Activated CD8-positive, alpha-beta T cell treated with anti-CD3 and anti-CD28 coated beads for 36 hours (primary cell): Measurements from ENCODE around the gene IL16. TPM values are rescaled to one million over a fixed set of nuclear protein-coding genes. Genes with fewer than 3 reads are reported as not detected.

Experiments used
- ATAC-seq: fragments of 200-7000 bp; cut with Tn5 transposase; one replicate; pipeline ENCODE4 v1.10.0; 2021; ENCODE audit warnings: mild to moderate bottlenecking, moderate library complexity
- CTCF ChIA-PET: fragments of 350-600 bp; sonication (Branson Sonifier 250); formaldehyde crosslinking; loops from one replicate; lab custom pipeline; 2021; ENCODE audit warnings: antibody characterized with exemption; lab: Charles Lee
- POLR2A ChIA-PET: fragments of 350-600 bp; sonication (Branson Sonifier 250); formaldehyde crosslinking; loops from one replicate; lab custom pipeline; 2021; ENCODE audit warnings: antibody characterized with exemption; lab: Charles Lee
- DNase-seq: peaks from one replicate; pipeline ENCODE4 v3.0.0-alpha.2; 2020
- H3K27ac Mint-ChIP-seq: one replicate; pipeline ENCODE4 v1.8.0; 2021; ENCODE audit warnings: mild to moderate bottlenecking, mixed read lengths
- H3K27me3 Mint-ChIP-seq: one replicate; pipeline ENCODE4 v1.8.0; 2021; ENCODE audit warnings: mixed read lengths
- H3K36me3 Mint-ChIP-seq: one replicate; pipeline ENCODE4 v1.8.0; 2021; ENCODE audit warnings: low read depth, mixed read lengths
- H3K4me1 Mint-ChIP-seq: one replicate; pipeline ENCODE4 v1.8.0; 2021; ENCODE audit warnings: low read depth, mixed read lengths
- H3K4me3 Mint-ChIP-seq: one replicate; pipeline ENCODE4 v1.8.0; 2021; ENCODE audit warnings: mild to moderate bottlenecking, moderate library complexity, mixed read lengths
- H3K9me3 Mint-ChIP-seq: one replicate; pipeline ENCODE4 v1.8.0; 2021; ENCODE audit warnings: mixed read lengths
- CTCF ChIP-seq: fragments of 200-600 bp; IDR thresholded peaks from one replicate; pipeline ENCODE4 v1.8.0; 2022; ENCODE audit warnings: antibody characterized with exemption, mild to moderate bottlenecking
- intact Hi-C: fragments of 100-400 bp; cut with micrococcal nuclease; formaldehyde crosslinking; loops from one replicate; pipeline ENCODE4 v1.10.0; 2022
- total RNA-seq, 2 experiments: library from RNA; stranded (reverse); gene quantifications; one replicate each; pipeline ENCODE4 v1.2.3, GENCODE V29; 2021

Gene IL16
- total RNA-seq, 2 experiments from 2014 or later: 130 to 138 TPM

- Mint-ChIP-seq H3K27me3 (peaks cover 6% of the 10 kb centered on the region), H3K4me3 (no peak overlapping the region), H3K9me3 (no peaks in the 10 kb centered on the region), H3K27ac (no peak overlapping the region), H3K36me3 (no peaks in the 10 kb centered on the region), H3K4me1 (no peaks in the 10 kb centered on the region)
- no peak for ATAC-seq
- TF ChIP-seq CTCF: no peak
- intact Hi-C loops: no loop called here
- CTCF ChIA-PET: interaction anchor here (1.4 kb wide), 1 partner anchor 77 kb away, joined by 3 read pairs; no protein-coding TSS in a partner anchor
- DNase-seq: no peak
- POLR2A ChIA-PET: interaction anchor here (1.3 kb wide), 1 partner anchor 8 kb away, joined by 4 read pairs; no protein-coding TSS in a partner anchor
Measured at GRCh38 chr15:81189583-81190283, 6.9 kb upstream of the IL16 start.

GRCh38 chr15:81190922-81191507 lies 5.7 kb upstream of the IL16 start:
- ATAC-seq: no peak
- ChIA-PET CTCF (interaction anchor here (1.4 to 2.1 kb wide), 2 partner anchors 75 kb away, joined by 3 to 9 read pairs; no protein-coding TSS in a partner anchor), POLR2A (no interaction called here)
- Mint-ChIP-seq H3K9me3 (no peaks in the 10 kb centered on the region), H3K27me3 (peaks cover 5% of the 10 kb centered on the region), H3K27ac (no peak overlapping the region), H3K4me3 (no peak overlapping the region), H3K4me1 (no peaks in the 10 kb centered on the region), H3K36me3 (no peaks in the 10 kb centered on the region)
- DNase-seq: no peak
- no peak for TF ChIP-seq CTCF
- intact Hi-C loops: no loop called here

- intact Hi-C loops: no loop called here
- Mint-ChIP-seq H3K27me3 (peaks cover 5% of the 10 kb centered on the region), H3K9me3 (no peaks in the 10 kb centered on the region), H3K4me3 (no peak overlapping the region), H3K27ac (no peak overlapping the region), H3K36me3 (no peaks in the 10 kb centered on the region), H3K4me1 (no peaks in the 10 kb centered on the region)
- no peak for TF ChIP-seq CTCF
- CTCF ChIA-PET: interaction anchor here (2.1 kb wide), 1 partner anchor 75 kb away, joined by 9 read pairs; no protein-coding TSS in a partner anchor
- ATAC-seq (no peak), DNase-seq (no peak)
- POLR2A ChIA-PET: interaction anchor here (0.6 kb wide), 1 partner anchor 102 kb away, joined by 4 read pairs; no protein-coding TSS in a partner anchor
Measured at GRCh38 chr15:81191701-81192100, 5.0 kb upstream of the IL16 start.

- ChIA-PET CTCF (interaction anchor here (0.6 to 1.2 kb wide), 2 partner anchors 27 to 215 kb away, joined by 3 read pairs; no protein-coding TSS in a partner anchor), POLR2A (no interaction called here)
- DNase-seq (no peak), ATAC-seq (no peak)
- H3K4me1 Mint-ChIP-seq: no peaks in the 10 kb centered on the region
- no peaks in the 10 kb centered on the region for H3K9me3 Mint-ChIP-seq
- TF ChIP-seq CTCF: no peak
- peaks cover 5% of the 10 kb centered on the region for H3K27me3 Mint-ChIP-seq
- intact Hi-C loops: no loop called here
- no peaks in the 10 kb centered on the region for H3K36me3 Mint-ChIP-seq
- H3K27ac Mint-ChIP-seq: no peak overlapping the region
- no peak overlapping the region for H3K4me3 Mint-ChIP-seq
Measured at GRCh38 chr15:81194723-81195122, 2.0 kb upstream of the IL16 start.

GRCh38 chr15:81195339-81195864 lies 1.3 kb upstream of the IL16 start:
- CTCF ChIA-PET: interaction anchor here (0.6 to 1.3 kb wide), 3 partner anchors 16 to 215 kb away, joined by 3 read pairs; no protein-coding TSS in a partner anchor
- ATAC-seq (no peak), DNase-seq (no peak)
- POLR2A ChIA-PET: no interaction called here
- no peaks in the 10 kb centered on the region for H3K36me3 Mint-ChIP-seq
- no peak overlapping the region for H3K27ac Mint-ChIP-seq
- intact Hi-C loops: no loop called here
- no peak for TF ChIP-seq CTCF
- H3K4me1 Mint-ChIP-seq: no peaks in the 10 kb centered on the region
- H3K4me3 Mint-ChIP-seq: no peak overlapping the region
- H3K27me3 Mint-ChIP-seq: peaks cover 5% of the 10 kb centered on the region
- H3K9me3 Mint-ChIP-seq: no peaks in the 10 kb centered on the region
